Measurements from ENCODE around the gene SFT2D3.

Gene SFT2D3

GRCh38 chr2:127706215-127706990 is 5.1 kb downstream of the SFT2D3 start:
- ChIA-PET POLR2A (ENCODE audit: low non-redundant PET) (no interaction called here), CTCF (interaction anchor here (0.7 kb wide), 1 partner anchor 81 kb away, joined by 6 read pairs; no protein-coding TSS in a partner anchor)
- H3K27ac ChIP-seq = peak overlapping the region; percentile 43
- TF ChIP-seq CTCF (conservative IDR thresholded peaks at IDR 0.05; ENCODE audit: low read depth) = no peak
- DNase-seq (ENCODE audit: low spot score) = no peak

GRCh38 chr2:127707890-127708648 is 6.8 kb downstream of the SFT2D3 start:
- ChIA-PET POLR2A (ENCODE audit: low non-redundant PET) (no interaction called here), CTCF (no interaction called here)
- TF ChIP-seq CTCF (conservative IDR thresholded peaks at IDR 0.05; ENCODE audit: low read depth) = no peak
- peak overlapping the region; percentile 60 for H3K27ac ChIP-seq
- no peak for DNase-seq (ENCODE audit: low spot score)

GRCh38 chr2:127709336-127709735 is 8.0 kb downstream of the SFT2D3 start:
- no peak for DNase-seq (ENCODE audit: low spot score)
- CTCF ChIA-PET = no interaction called here
- POLR2A ChIA-PET (ENCODE audit: low non-redundant PET) = no interaction called here
- no peak for TF ChIP-seq CTCF (conservative IDR thresholded peaks at IDR 0.05; ENCODE audit: low read depth)
- no peak overlapping the region for H3K27ac ChIP-seq

GRCh38 chr2:127712999-127713398 is 11.7 kb downstream of the SFT2D3 start:
- ChIA-PET CTCF (no interaction called here), POLR2A (ENCODE audit: low non-redundant PET) (no interaction called here)
- no peak overlapping the region for H3K27ac ChIP-seq
- no peak for DNase-seq (ENCODE audit: low spot score)
- no peak for TF ChIP-seq CTCF (conservative IDR thresholded peaks at IDR 0.05; ENCODE audit: low read depth)

- H3K27ac ChIP-seq = no peak overlapping the region
- no peak for TF ChIP-seq CTCF (conservative IDR thresholded peaks at IDR 0.05; ENCODE audit: low read depth)
- no peak for DNase-seq (ENCODE audit: low spot score)
- ChIA-PET CTCF (no interaction called here), POLR2A (ENCODE audit: low non-redundant PET) (no interaction called here)
Measured at GRCh38 chr2:127713562-127713961, 12.3 kb downstream of the SFT2D3 start.

GRCh38 chr2:127715778-127716449 is 14.6 kb downstream of the SFT2D3 start:
- POLR2A ChIA-PET (ENCODE audit: low non-redundant PET) = no interaction called here
- DNase-seq (ENCODE audit: low spot score) = no peak
- no peak overlapping the region for H3K27ac ChIP-seq
- CTCF ChIA-PET = no interaction called here
- no peak for TF ChIP-seq CTCF (conservative IDR thresholded peaks at IDR 0.05; ENCODE audit: low read depth)

Measured in RWPE1 (cell line).